IMR-90 (cell line): ENCODE data around the gene OPCML.

Experiments
- BHLHE40 ChIP-seq: fragments of 150-350 bp; IDR thresholded peaks from 2 replicates; pipeline ENCODE4 v1.6.1; 2016; ENCODE audit warnings: mild to moderate bottlenecking, low read depth, low read length
- CEBPB ChIP-seq: IDR thresholded peaks from 2 replicates; pipeline ENCODE4 v1.6.1; 2012; ENCODE audit warnings: low read depth, low read length, improper control_type of control experiment
- CHD1 ChIP-seq: IDR thresholded peaks from 2 replicates; pipeline ENCODE4 v1.6.1; 2012; ENCODE audit warnings: low read depth, low read length, improper control_type of control experiment
- CTCF ChIP-seq: conservative IDR thresholded peaks from 2 replicates; pipeline ENCODE4 v1.5.1; 2012; ENCODE audit warnings: mild to moderate bottlenecking, low read depth, low read length, improper control_type of control experiment
- ELK1 ChIP-seq: fragments of 150-350 bp; IDR thresholded peaks from 2 replicates; pipeline ENCODE4 v1.6.1; 2016; ENCODE audit warnings: low read depth, mild to moderate bottlenecking, low read length, moderate library complexity, borderline replicate concordance
- MAFK ChIP-seq: IDR thresholded peaks from 2 replicates; pipeline ENCODE4 v1.6.1; 2012; ENCODE audit warnings: low read depth, low read length, improper control_type of control experiment
- MAZ ChIP-seq: IDR thresholded peaks from 2 replicates; pipeline ENCODE4 v1.6.1; 2012; ENCODE audit warnings: low read depth, mild to moderate bottlenecking, low read length, improper control_type of control experiment, moderate library complexity, borderline replicate concordance
- MXI1 ChIP-seq: IDR thresholded peaks from 2 replicates; pipeline ENCODE4 v1.6.1; 2012; ENCODE audit warnings: low read depth, mild to moderate bottlenecking, low read length, moderate library complexity, borderline replicate concordance
- POLR2A ChIP-seq: IDR thresholded peaks from 2 replicates; pipeline ENCODE4 v1.6.1; 2012; ENCODE audit warnings: mild to moderate bottlenecking, low read depth, low read length
- RAD21 ChIP-seq: IDR thresholded peaks from 2 replicates; pipeline ENCODE4 v1.6.1; 2012; ENCODE audit warnings: low read length, improper control_type of control experiment
- RCOR1 ChIP-seq: IDR thresholded peaks from 2 replicates; pipeline ENCODE4 v1.6.1; 2012; ENCODE audit warnings: mild to moderate bottlenecking, low read length, improper control_type of control experiment; ENCODE audit not compliant: insufficient replicate concordance
- RFX5 ChIP-seq: IDR thresholded peaks from 2 replicates; pipeline ENCODE4 v1.8.0; 2012; ENCODE audit warnings: low read depth, mild to moderate bottlenecking, low read length, moderate library complexity
- SMC3 ChIP-seq: fragments of 150-350 bp; IDR thresholded peaks from 2 replicates; pipeline ENCODE4 v1.6.1; 2016; ENCODE audit warnings: low read depth, mild to moderate bottlenecking, antibody characterized with exemption, low read length, moderate library complexity
- USF2 ChIP-seq: fragments of 150-350 bp; IDR thresholded peaks from 2 replicates; pipeline ENCODE4 v1.6.1; 2017; ENCODE audit warnings: mild to moderate bottlenecking, antibody characterized with exemption, low read length, low read depth

- TF ChIP-seq RFX5 (no peak), CTCF (no peak), MXI1 (no peak), MAFK (no peak), SMC3 (no peak), CHD1 (no peak), ELK1 (no peak), POLR2A (no peak), CEBPB (no peak), MAZ (no peak), RAD21 (no peak), USF2 (no peak), RCOR1 (no peak), BHLHE40 (no peak)
Measured at GRCh38 chr11:133425245-133425644, 107.1 kb downstream of the OPCML start.
